ENCODE results near the gene LAMB1. TPM values are rescaled to one million over a fixed set of nuclear protein-coding genes. Genes with fewer than 3 reads are reported as not detected.
A peak's percentile ranks its signal among the peaks of the same experiment; 100 is the strongest.

LAMB1 gene
- total RNA-seq, 2 experiments from 2014 or later: 0.14 TPM; not detected in 1

- H3K27ac Mint-ChIP-seq: no peak overlapping the region
- CTCF ChIA-PET: interaction anchor here (0.8 to 1.8 kb wide), 4 partner anchors 16 to 129 kb away, joined by 3 to 7 read pairs (median 4); no protein-coding TSS in a partner anchor
Observed at GRCh38 chr7:108016841-108017775, 14.1 kb upstream of the LAMB1 start.

DNA sequence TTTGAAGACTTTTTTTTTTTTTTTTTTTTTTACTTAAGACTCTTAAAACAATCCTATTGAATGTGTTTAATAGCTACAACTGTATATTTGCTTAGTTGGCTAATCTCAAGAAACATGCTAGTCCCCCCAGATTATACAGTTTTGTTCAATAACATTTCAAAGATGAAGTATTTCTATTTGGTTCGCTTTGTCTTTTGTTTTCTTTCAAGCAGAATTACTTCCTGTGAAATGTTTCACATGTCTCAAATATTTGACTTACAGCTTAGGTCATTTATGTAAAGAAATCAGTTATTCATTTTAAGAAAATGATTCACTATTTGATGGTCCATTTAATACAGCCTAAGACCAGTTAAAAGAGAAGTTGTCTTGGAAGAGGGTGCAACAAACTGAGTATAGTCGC, 12.8 kb upstream of the LAMB1 start:
- no peak for DNase-seq
- Mint-ChIP-seq H3K36me3 (ENCODE audit: low read depth) (no peaks in the 10 kb centered on the region), H3K27ac (no peak overlapping the region), H3K4me1 (ENCODE audit: low read depth) (no peaks in the 10 kb centered on the region), H3K9me3 (no peaks in the 10 kb centered on the region), H3K4me3 (no peak overlapping the region), H3K27me3 (ENCODE audit: low read depth) (peaks cover 4% of the 10 kb centered on the region)
- intact Hi-C loops (cut with micrococcal nuclease): no loop called here
- CTCF ChIA-PET: interaction anchor here (0.6 to 1.8 kb wide), 3 partner anchors 33 to 798 kb away, joined by 3 to 7 read pairs (median 3); no protein-coding TSS in a partner anchor

More at GRCh38 chr7:108016841-108017775, 14.1 kb upstream of the LAMB1 start:
- H3K27me3 Mint-ChIP-seq (ENCODE audit: low read depth): peaks cover 4% of the 10 kb centered on the region
- no peak overlapping the region for H3K4me3 Mint-ChIP-seq
- no peaks in the 10 kb centered on the region for H3K4me1 Mint-ChIP-seq (ENCODE audit: low read depth)
- H3K9me3 Mint-ChIP-seq: no peaks in the 10 kb centered on the region
- H3K36me3 Mint-ChIP-seq (ENCODE audit: low read depth): no peaks in the 10 kb centered on the region
- intact Hi-C loops (cut with micrococcal nuclease): no loop called here
- DNase-seq: peak; percentile 14

DNA sequence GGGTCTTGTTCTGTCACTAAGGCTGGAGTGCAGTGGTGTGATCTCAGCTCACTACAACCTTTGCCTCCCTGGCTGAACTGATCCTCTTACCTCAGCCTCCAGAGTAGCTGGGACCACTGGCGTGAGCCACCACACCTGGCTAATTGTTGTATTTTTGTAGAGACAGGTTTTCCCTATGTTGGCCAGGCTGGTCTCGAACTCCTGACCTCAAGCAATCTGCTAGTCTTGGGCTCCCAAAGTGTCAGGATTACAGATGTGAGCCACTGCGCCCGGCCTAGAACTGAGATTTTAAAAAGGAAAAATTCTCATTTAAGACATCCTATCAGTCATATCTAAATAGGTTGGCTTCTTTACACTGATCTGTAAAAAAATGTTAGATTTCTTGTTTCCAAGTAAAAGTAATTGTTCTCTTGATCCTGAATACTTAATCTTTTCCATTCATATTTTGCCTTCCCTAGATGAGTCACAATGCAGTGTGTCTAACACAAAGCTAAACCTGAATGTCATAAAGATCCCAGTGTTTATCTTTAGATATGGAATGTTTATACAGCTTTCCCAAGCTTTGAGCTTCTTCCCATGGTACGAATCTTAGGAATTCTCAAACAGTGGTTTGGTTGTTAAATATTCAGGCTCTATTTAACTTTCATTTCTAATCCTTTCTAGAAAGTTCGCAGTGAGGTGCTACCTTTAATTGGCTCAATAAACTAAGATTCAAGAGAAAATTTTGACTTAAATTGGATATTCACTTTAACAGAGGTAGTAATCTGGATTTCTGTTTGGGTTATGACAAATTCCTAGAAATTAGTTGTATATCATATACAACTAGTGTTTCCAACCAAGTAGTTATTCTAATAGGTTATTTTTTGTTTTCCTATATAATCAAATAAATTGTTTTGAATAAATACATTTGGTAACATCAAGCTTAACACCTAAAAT, 12.1 kb upstream of the LAMB1 start:
- no peak for DNase-seq
- Mint-ChIP-seq H3K4me3 (no peak overlapping the region), H3K9me3 (no peaks in the 10 kb centered on the region), H3K4me1 (ENCODE audit: low read depth) (no peaks in the 10 kb centered on the region), H3K36me3 (ENCODE audit: low read depth) (no peaks in the 10 kb centered on the region), H3K27me3 (ENCODE audit: low read depth) (peaks cover 7% of the 10 kb centered on the region), H3K27ac (no peak overlapping the region)
- CTCF ChIA-PET: interaction anchor here (0.6 to 1.8 kb wide), 4 partner anchors 11 to 798 kb away, joined by 3 to 7 read pairs (median 3); no protein-coding TSS in a partner anchor
- intact Hi-C loops (cut with micrococcal nuclease): no loop called here

DNA sequence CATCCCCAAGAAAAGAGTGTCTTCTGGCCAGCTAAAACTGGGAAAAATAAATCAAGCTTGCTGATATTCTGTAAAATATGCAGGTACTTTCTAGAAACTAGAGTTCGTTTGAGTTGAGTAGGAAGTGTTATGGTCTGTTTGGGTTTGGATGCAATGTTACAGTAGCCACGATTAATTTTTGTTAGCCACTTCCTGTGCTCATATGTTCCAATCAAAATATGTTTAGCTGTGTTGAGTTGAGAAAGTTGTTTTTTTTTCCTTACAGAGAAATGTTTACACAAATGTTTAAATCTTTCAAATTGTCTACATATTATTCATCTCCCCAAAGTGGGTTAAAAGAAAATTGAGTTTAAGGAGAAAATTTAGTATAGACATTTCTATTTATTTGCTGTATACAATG, 11.3 kb upstream of the LAMB1 start:
- Mint-ChIP-seq H3K4me1 (ENCODE audit: low read depth) (no peaks in the 10 kb centered on the region), H3K4me3 (no peak overlapping the region), H3K27ac (no peak overlapping the region), H3K36me3 (ENCODE audit: low read depth) (no peaks in the 10 kb centered on the region), H3K9me3 (no peaks in the 10 kb centered on the region), H3K27me3 (ENCODE audit: low read depth) (peaks cover 7% of the 10 kb centered on the region)
- DNase-seq: no peak
- intact Hi-C loops (cut with micrococcal nuclease): no loop called here
- CTCF ChIA-PET: interaction anchor here (0.6 to 1.3 kb wide), 3 partner anchors 9 to 990 kb away, joined by 3 to 5 read pairs (median 4); no protein-coding TSS in a partner anchor

GRCh38 chr7:108012499-108013430, 9.8 kb upstream of the LAMB1 start:
- peaks cover 11% of the 10 kb centered on the region for H3K27me3 Mint-ChIP-seq (ENCODE audit: low read depth)
- H3K4me3 Mint-ChIP-seq: no peak overlapping the region
- DNase-seq: no peak
- no peaks in the 10 kb centered on the region for H3K9me3 Mint-ChIP-seq
- intact Hi-C loops (cut with micrococcal nuclease): no loop called here
- no peaks in the 10 kb centered on the region for H3K36me3 Mint-ChIP-seq (ENCODE audit: low read depth)
- H3K27ac Mint-ChIP-seq: no peak overlapping the region
- CTCF ChIA-PET: no interaction called here
- H3K4me1 Mint-ChIP-seq (ENCODE audit: low read depth): no peaks in the 10 kb centered on the region

- CTCF ChIA-PET: no interaction called here
- peaks cover 29% of the 10 kb centered on the region for H3K27me3 Mint-ChIP-seq (ENCODE audit: low read depth)
Observed at GRCh38 chr7:108010377-108010776, 7.4 kb upstream of the LAMB1 start.

GRCh38 chr7:108009873-108010272, 6.9 kb upstream of the LAMB1 start:
- Mint-ChIP-seq H3K4me3 (no peak overlapping the region), H3K27ac (no peak overlapping the region), H3K27me3 (ENCODE audit: low read depth) (peaks cover 34% of the 10 kb centered on the region), H3K4me1 (ENCODE audit: low read depth) (no peaks in the 10 kb centered on the region), H3K36me3 (ENCODE audit: low read depth) (no peaks in the 10 kb centered on the region), H3K9me3 (no peaks in the 10 kb centered on the region)
- DNase-seq: no peak
- CTCF ChIA-PET: no interaction called here
- intact Hi-C loops (cut with micrococcal nuclease): no loop called here

More at GRCh38 chr7:108010377-108010776, 7.4 kb upstream of the LAMB1 start:
- Mint-ChIP-seq H3K4me3 (no peak overlapping the region), H3K4me1 (ENCODE audit: low read depth) (no peaks in the 10 kb centered on the region), H3K9me3 (no peaks in the 10 kb centered on the region), H3K36me3 (ENCODE audit: low read depth) (no peaks in the 10 kb centered on the region), H3K27ac (no peak overlapping the region)
- no peak for DNase-seq
- intact Hi-C loops (cut with micrococcal nuclease): no loop called here

- CTCF ChIA-PET: no interaction called here
- no peak overlapping the region for H3K4me3 Mint-ChIP-seq
- peaks cover 42% of the 10 kb centered on the region for H3K27me3 Mint-ChIP-seq (ENCODE audit: low read depth)
Observed at GRCh38 chr7:108008827-108009226, 5.9 kb upstream of the LAMB1 start.

GRCh38 chr7:108008240-108008639, 5.3 kb upstream of the LAMB1 start:
- CTCF ChIA-PET: no interaction called here
- no peak for DNase-seq
- Mint-ChIP-seq H3K36me3 (ENCODE audit: low read depth) (no peaks in the 10 kb centered on the region), H3K27me3 (ENCODE audit: low read depth) (peaks cover 47% of the 10 kb centered on the region), H3K9me3 (no peaks in the 10 kb centered on the region), H3K27ac (no peak overlapping the region), H3K4me3 (no peak overlapping the region), H3K4me1 (ENCODE audit: low read depth) (peaks cover 8% of the 10 kb centered on the region)
- intact Hi-C loops (cut with micrococcal nuclease): no loop called here

More at GRCh38 chr7:108008827-108009226, 5.9 kb upstream of the LAMB1 start:
- Mint-ChIP-seq H3K36me3 (ENCODE audit: low read depth) (no peaks in the 10 kb centered on the region), H3K27ac (no peak overlapping the region), H3K9me3 (no peaks in the 10 kb centered on the region), H3K4me1 (ENCODE audit: low read depth) (peaks cover 4% of the 10 kb centered on the region)
- intact Hi-C loops (cut with micrococcal nuclease): no loop called here
- no peak for DNase-seq

DNA sequence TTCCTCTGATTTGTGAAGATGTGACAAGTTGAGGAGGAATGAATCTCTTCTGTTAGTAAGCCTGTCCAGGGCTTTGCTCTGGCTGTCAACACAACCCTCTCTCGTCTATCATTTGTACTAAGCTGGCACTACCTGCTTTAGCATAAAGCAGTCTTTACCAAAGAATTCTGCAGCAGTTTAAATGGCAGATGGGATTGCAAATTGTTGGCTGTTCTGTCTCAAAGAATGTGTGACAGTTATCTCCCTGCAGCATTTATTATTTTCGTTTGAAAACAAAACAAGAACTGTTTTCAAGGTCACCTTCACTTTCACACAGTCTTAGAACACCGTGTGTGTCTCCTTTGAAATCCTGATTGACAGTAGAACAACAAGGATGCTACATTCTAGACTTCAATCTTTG, 4.8 kb upstream of the LAMB1 start:
- peaks cover 49% of the 10 kb centered on the region for H3K27me3 Mint-ChIP-seq (ENCODE audit: low read depth)
- no peak overlapping the region for H3K27ac Mint-ChIP-seq
- peaks cover 10% of the 10 kb centered on the region for H3K4me1 Mint-ChIP-seq (ENCODE audit: low read depth)
- no peak for DNase-seq
- intact Hi-C loops (cut with micrococcal nuclease): no loop called here
- H3K9me3 Mint-ChIP-seq: no peaks in the 10 kb centered on the region
- H3K4me3 Mint-ChIP-seq: no peak overlapping the region
- CTCF ChIA-PET: no interaction called here
- H3K36me3 Mint-ChIP-seq (ENCODE audit: low read depth): no peaks in the 10 kb centered on the region

DNA sequence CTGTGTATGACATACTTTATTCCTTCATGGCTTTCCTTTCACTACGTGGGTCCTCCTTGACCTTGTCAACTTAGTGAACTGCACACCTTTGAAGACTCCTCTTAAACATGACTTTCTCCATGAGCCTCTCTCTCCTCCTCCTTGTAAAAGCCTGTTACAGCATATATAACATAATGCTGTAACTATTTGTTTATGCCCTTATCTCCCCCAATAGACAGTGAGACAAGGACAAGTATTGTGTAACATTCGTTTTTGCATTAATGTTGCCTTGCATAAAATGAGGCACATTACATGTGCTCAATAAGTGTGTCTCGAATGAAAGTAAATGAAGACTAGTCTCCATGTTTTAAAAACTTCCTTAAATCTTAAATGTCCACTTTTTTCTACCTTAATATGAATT, 4.3 kb upstream of the LAMB1 start:
- CTCF ChIA-PET: no interaction called here
- no peak overlapping the region for H3K27ac Mint-ChIP-seq
- no peak for DNase-seq
- peaks cover 13% of the 10 kb centered on the region for H3K4me1 Mint-ChIP-seq (ENCODE audit: low read depth)
- peaks cover 48% of the 10 kb centered on the region for H3K27me3 Mint-ChIP-seq (ENCODE audit: low read depth)
- no peak overlapping the region for H3K4me3 Mint-ChIP-seq
- H3K36me3 Mint-ChIP-seq (ENCODE audit: low read depth): no peaks in the 10 kb centered on the region
- no peaks in the 10 kb centered on the region for H3K9me3 Mint-ChIP-seq
- intact Hi-C loops (cut with micrococcal nuclease): no loop called here

Data from activated naive CD4-positive, alpha-beta T cell treated with anti-CD3 and anti-CD28 coated beads for 36 hours (primary cell).